WTC11 (cell line): Measurements from ENCODE around the gene ITPKB. TPM values are rescaled to one million over a fixed set of nuclear protein-coding genes. Genes with fewer than 3 reads are reported as not detected.

ENCODE experiments used
- ATAC-seq: fragments of 200-7000 bp; cut with Tn5 transposase; 2 replicates; pipeline ENCODE4 v1.10.0; 2021; ENCODE audit warnings: mild to moderate bottlenecking, moderate library complexity
- CTCF ChIA-PET: fragments of 300-600 bp; sonication (Branson Sonifier 250); formaldehyde crosslinking; loops from one replicate; lab custom pipeline; 2021; ENCODE audit warnings: antibody characterized with exemption; lab: Charles Lee
- POLR2A ChIA-PET: fragments of 350-600 bp; sonication (Branson Sonifier 250); formaldehyde crosslinking; loops from one replicate; lab custom pipeline; 2021; ENCODE audit warnings: antibody characterized with exemption; lab: Charles Lee
- DNase-seq: peaks from one replicate; pipeline ENCODE4 v3.0.0; 2021; ENCODE audit warnings: low spot score
- H3K27ac Mint-ChIP-seq: 2 replicates; pipeline ENCODE4 v1.8.0; 2021; ENCODE audit warnings: mixed read lengths
- H3K27me3 Mint-ChIP-seq: 2 replicates; pipeline ENCODE4 v1.8.0; 2021; ENCODE audit warnings: low read depth, mild to moderate bottlenecking, moderate library complexity, mixed read lengths
- H3K36me3 Mint-ChIP-seq: 2 replicates; pipeline ENCODE4 v1.8.0; 2021; ENCODE audit warnings: mixed read lengths
- H3K4me1 Mint-ChIP-seq: 2 replicates; pipeline ENCODE4 v1.8.0; 2022; ENCODE audit warnings: mixed read lengths
- H3K4me3 Mint-ChIP-seq: 2 replicates; pipeline ENCODE4 v1.8.0; 2021; ENCODE audit warnings: mild to moderate bottlenecking, moderate library complexity, mixed read lengths
- H3K9me3 Mint-ChIP-seq: 2 replicates; pipeline ENCODE4 v1.8.0; 2021; ENCODE audit warnings: mixed read lengths
- AFF4 ChIP-seq: sonication (generic); formaldehyde crosslinking; IDR thresholded peaks from 2 replicates; pipeline ENCODE4 v1.8.1; 2023; ENCODE audit warnings: mild to moderate bottlenecking, missing genetic modification reagents, borderline replicate concordance
- E2F4 ChIP-seq: sonication (generic); formaldehyde crosslinking; IDR thresholded peaks from 2 replicates; pipeline ENCODE4 v1.8.1; 2022; ENCODE audit warnings: low read depth, mild to moderate bottlenecking, moderate library complexity, missing genetic modification reagents, borderline replicate concordance
- E2F5 ChIP-seq: sonication (generic); formaldehyde crosslinking; IDR thresholded peaks from 2 replicates; pipeline ENCODE4 v1.8.1; 2022; ENCODE audit warnings: mild to moderate bottlenecking, moderate library complexity, missing genetic modification reagents
- ESRRA ChIP-seq: sonication (generic); formaldehyde crosslinking; IDR thresholded peaks from 2 replicates; pipeline ENCODE4 v1.8.1; 2022; ENCODE audit warnings: mild to moderate bottlenecking, missing genetic modification reagents, borderline replicate concordance
- ETV6 ChIP-seq: sonication (generic); formaldehyde crosslinking; IDR thresholded peaks from 2 replicates; pipeline ENCODE4 v1.8.1; 2022; ENCODE audit warnings: mild to moderate bottlenecking, missing genetic modification reagents
- FOXJ3 ChIP-seq: sonication (generic); formaldehyde crosslinking; IDR thresholded peaks from 2 replicates; pipeline ENCODE4 v1.9.0; 2021; ENCODE audit warnings: missing genetic modification reagents, mild to moderate bottlenecking, borderline replicate concordance
- FOXP1 ChIP-seq: sonication (generic); formaldehyde crosslinking; IDR thresholded peaks from 2 replicates; pipeline ENCODE4 v1.8.0; 2022; ENCODE audit warnings: missing genetic modification reagents, mild to moderate bottlenecking, moderate library complexity, borderline replicate concordance
- GABPB1 ChIP-seq: sonication (generic); formaldehyde crosslinking; IDR thresholded peaks from 2 replicates; pipeline ENCODE4 v1.8.1; 2023; ENCODE audit warnings: mild to moderate bottlenecking, missing genetic modification reagents
- HMGA2 ChIP-seq: fragments of 250-450 bp; sonication (Bioruptor Pico); IDR thresholded peaks from 2 replicates; pipeline ENCODE4 v1.4.0; 2021; ENCODE audit warnings: mild to moderate bottlenecking, moderate library complexity
- HMGXB4 ChIP-seq: sonication (generic); formaldehyde crosslinking; IDR thresholded peaks from 2 replicates; pipeline ENCODE4 v1.8.1; 2023; ENCODE audit warnings: mild to moderate bottlenecking, moderate library complexity, missing genetic modification reagents
- NFATC4 ChIP-seq: fragments of 250-450 bp; sonication (Bioruptor Pico); IDR thresholded peaks from 2 replicates; pipeline ENCODE4 v1.9.0; 2021; ENCODE audit warnings: mild to moderate bottlenecking
- NFE2L1 ChIP-seq: sonication (generic); formaldehyde crosslinking; IDR thresholded peaks from 2 replicates; pipeline ENCODE4 v1.8.1; 2023; ENCODE audit warnings: missing genetic modification reagents
- NR1H2 ChIP-seq: sonication (generic); formaldehyde crosslinking; IDR thresholded peaks from 2 replicates; pipeline ENCODE4 v1.9.0; 2021; ENCODE audit warnings: mild to moderate bottlenecking, moderate library complexity, missing genetic modification reagents
- NR3C1 ChIP-seq: sonication (generic); formaldehyde crosslinking; conservative IDR thresholded peaks from 2 replicates; pipeline ENCODE4 v1.8.1; 2023; ENCODE audit warnings: low read depth, mild to moderate bottlenecking, missing genetic modification reagents
- OVOL2 ChIP-seq: fragments of 250-450 bp; sonication (Bioruptor Pico); IDR thresholded peaks from 2 replicates; pipeline ENCODE4 v1.9.0; 2021; ENCODE audit warnings: mild to moderate bottlenecking, borderline replicate concordance
- RELA ChIP-seq: sonication (generic); formaldehyde crosslinking; IDR thresholded peaks from 2 replicates; pipeline ENCODE4 v1.8.1; 2022; ENCODE audit warnings: missing genetic modification reagents, mild to moderate bottlenecking, borderline replicate concordance
- RORB ChIP-seq: fragments of 250-450 bp; sonication (Bioruptor Pico); IDR thresholded peaks from 2 replicates; pipeline ENCODE4 v1.9.0; 2021; ENCODE audit warnings: mild to moderate bottlenecking
- SMAD3 ChIP-seq: sonication (generic); formaldehyde crosslinking; IDR thresholded peaks from 2 replicates; pipeline ENCODE4 v1.8.0; 2022; ENCODE audit warnings: missing genetic modification reagents, mild to moderate bottlenecking, borderline replicate concordance
- ZMAT4 ChIP-seq: fragments of 250-450 bp; sonication (Bioruptor Pico); IDR thresholded peaks from 2 replicates; pipeline ENCODE4 v1.9.0; 2021; ENCODE audit warnings: mild to moderate bottlenecking
- ZNF219 ChIP-seq: sonication (generic); formaldehyde crosslinking; IDR thresholded peaks from 2 replicates; pipeline ENCODE4 v1.8.0; 2023; ENCODE audit warnings: missing genetic modification reagents, mild to moderate bottlenecking, borderline replicate concordance
- ZNF232 ChIP-seq: sonication (generic); formaldehyde crosslinking; IDR thresholded peaks from 2 replicates; pipeline ENCODE4 v1.8.0; 2022; ENCODE audit warnings: mild to moderate bottlenecking, missing genetic modification reagents
- ZNF396 ChIP-seq: fragments of 250-450 bp; sonication (Bioruptor Pico); IDR thresholded peaks from 2 replicates; pipeline ENCODE4 v1.8.0; 2021; ENCODE audit warnings: mild to moderate bottlenecking, moderate library complexity, borderline replicate concordance
- ZNF425 ChIP-seq: fragments of 250-450 bp; sonication (Bioruptor Pico); conservative IDR thresholded peaks from 2 replicates; pipeline ENCODE4 v1.9.0; 2021; ENCODE audit warnings: mild to moderate bottlenecking
- ZSCAN18 ChIP-seq: fragments of 250-450 bp; sonication (Bioruptor Pico); IDR thresholded peaks from 2 replicates; pipeline ENCODE4 v2.1.2; 2022; ENCODE audit warnings: mild to moderate bottlenecking, moderate library complexity
- total RNA-seq: library from RNA; stranded (reverse); gene quantifications from 3 replicates; pipeline ENCODE4 v1.2.3, GENCODE V29; 2021

The ITPKB gene
- total RNA-seq, 1 experiment from 2014 or later = 15.6 TPM

- Mint-ChIP-seq H3K27ac (no peak overlapping the region), H3K4me1 (peaks cover 18% of the 10 kb centered on the region), H3K4me3 (no peak overlapping the region), H3K9me3 (peaks cover 9% of the 10 kb centered on the region), H3K27me3 (peaks cover 31% of the 10 kb centered on the region)
- no peak for DNase-seq
- POLR2A ChIA-PET = no interaction called here
- ATAC-seq = no peak
- TF ChIP-seq NR3C1 (CRISPR knock-in tag) = no peak
- TF ChIP-seq OVOL2 = no peak
- no peak for TF ChIP-seq AFF4
- TF ChIP-seq RELA (CRISPR knock-in tag) = no peak
- TF ChIP-seq NFE2L1 = no peak
- no peak for TF ChIP-seq GABPB1 (CRISPR knock-in tag)
- TF ChIP-seq ZNF425 (CRISPR knock-in tag) = no peak
- TF ChIP-seq NR1H2 = no peak
- no peak for TF ChIP-seq ETV6
- TF ChIP-seq E2F4 (CRISPR knock-in tag) = no peak
- no peak for TF ChIP-seq RORB (CRISPR knock-in tag)
- TF ChIP-seq ZNF232 = no peak
- TF ChIP-seq, all 79 proteins: peak for 0
- H3K36me3 Mint-ChIP-seq = no peaks in the 10 kb centered on the region
- CTCF ChIA-PET = interaction anchor here (1.0 kb wide), 1 partner anchor 87 kb away, joined by 3 read pairs; no protein-coding TSS in a partner anchor
Observed at GRCh38 chr1:226741009-226741408, 1.9 kb upstream of the ITPKB start.

- no peak for ATAC-seq
- Mint-ChIP-seq H3K36me3 (no peaks in the 10 kb centered on the region), H3K27me3 (peaks cover 43% of the 10 kb centered on the region), H3K4me3 (peak overlapping the region; percentile 94), H3K27ac (no peak overlapping the region), H3K4me1 (peaks cover 22% of the 10 kb centered on the region), H3K9me3 (peaks cover 9% of the 10 kb centered on the region)
- ChIA-PET CTCF (interaction anchor here (0.7 to 1.3 kb wide), 4 partner anchors 28 to 114 kb away, joined by 3 to 4 read pairs (median 3); no protein-coding TSS in a partner anchor), POLR2A (no interaction called here)
- DNase-seq = no peak
- TF ChIP-seq ESRRA (no peak), RORB (CRISPR knock-in tag) (no peak), FOXP1 (CRISPR knock-in tag) (no peak), E2F5 (CRISPR knock-in tag) (no peak), ZNF219 (CRISPR knock-in tag) (no peak), SMAD3 (CRISPR knock-in tag) (no peak), RELA (CRISPR knock-in tag) (no peak), HMGXB4 (CRISPR knock-in tag) (no peak), FOXJ3 (CRISPR knock-in tag) (no peak), ZSCAN18 (CRISPR knock-in tag) (no peak), ZMAT4 (CRISPR knock-in tag) (no peak), NFATC4 (CRISPR knock-in tag) (no peak), NR3C1 (CRISPR knock-in tag) (no peak), ZNF396 (CRISPR knock-in tag) (no peak), HMGA2 (no peak)
Observed at GRCh38 chr1:226739696-226740065, 599 bp upstream of the ITPKB start.
